ENCODE measurements around the gene ITGA6.

DNA sequence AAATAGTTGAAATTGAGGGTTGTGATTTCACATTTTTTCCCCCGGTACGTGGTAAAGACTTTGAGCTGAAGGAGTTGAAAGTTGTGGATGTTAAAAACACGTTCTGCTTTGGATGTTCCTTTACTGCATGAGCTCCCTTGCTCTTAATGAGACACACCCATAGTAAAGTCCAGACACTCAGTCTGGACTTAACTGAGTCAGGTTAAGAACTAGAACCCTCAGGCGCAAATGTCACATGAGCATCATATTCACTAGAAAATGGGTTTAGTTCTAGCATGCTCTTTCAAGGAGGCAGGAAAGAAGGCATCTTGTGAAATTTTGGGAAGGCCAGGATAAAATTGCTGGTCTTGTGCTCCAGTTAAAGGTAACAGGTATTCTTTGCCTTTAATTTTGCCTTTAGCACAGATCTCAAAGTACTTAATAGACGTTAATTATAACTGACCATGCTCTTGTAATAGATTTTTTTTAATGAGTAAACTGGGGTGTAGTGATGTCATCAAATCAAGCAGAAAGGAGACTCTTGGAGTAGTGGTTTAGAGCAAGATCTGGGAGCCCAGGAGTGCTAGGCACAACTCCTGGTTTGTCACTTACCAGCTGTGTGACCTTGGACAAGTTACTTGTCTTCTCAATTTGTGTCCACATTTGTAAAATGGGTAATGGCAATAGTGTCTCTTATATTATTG is 20.6 kb downstream of the ITGA6 start:
- TF ChIP-seq, protein P1, sequence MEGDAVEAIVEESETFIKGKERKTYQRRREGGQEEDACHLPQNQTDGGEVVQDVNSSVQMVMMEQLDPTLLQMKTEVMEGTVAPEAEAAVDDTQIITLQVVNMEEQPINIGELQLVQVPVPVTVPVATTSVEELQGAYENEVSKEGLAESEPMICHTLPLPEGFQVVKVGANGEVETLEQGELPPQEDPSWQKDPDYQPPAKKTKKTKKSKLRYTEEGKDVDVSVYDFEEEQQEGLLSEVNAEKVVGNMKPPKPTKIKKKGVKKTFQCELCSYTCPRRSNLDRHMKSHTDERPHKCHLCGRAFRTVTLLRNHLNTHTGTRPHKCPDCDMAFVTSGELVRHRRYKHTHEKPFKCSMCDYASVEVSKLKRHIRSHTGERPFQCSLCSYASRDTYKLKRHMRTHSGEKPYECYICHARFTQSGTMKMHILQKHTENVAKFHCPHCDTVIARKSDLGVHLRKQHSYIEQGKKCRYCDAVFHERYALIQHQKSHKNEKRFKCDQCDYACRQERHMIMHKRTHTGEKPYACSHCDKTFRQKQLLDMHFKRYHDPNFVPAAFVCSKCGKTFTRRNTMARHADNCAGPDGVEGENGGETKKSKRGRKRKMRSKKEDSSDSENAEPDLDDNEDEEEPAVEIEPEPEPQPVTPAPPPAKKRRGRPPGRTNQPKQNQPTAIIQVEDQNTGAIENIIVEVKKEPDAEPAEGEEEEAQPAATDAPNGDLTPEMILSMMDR (IDR thresholded peaks at IDR 0.05): no peak
- TF ChIP-seq EP300 (IDR thresholded peaks at IDR 0.05) (no peak), POLR2A (IDR thresholded peaks at IDR 0.05) (no peak)
